ENCODE data around the gene HOPX. TPM values are rescaled to one million over a fixed set of nuclear protein-coding genes. Genes with fewer than 3 reads are reported as not detected.
"Not testable (repeated sequence)": the region's sequence is repeated elsewhere in the genome, so short reads cannot be mapped to it uniquely, and the experiment has no call there.

The HOPX gene
- total RNA-seq, 4 donors from 2014 or later, result 405 to 1,883 (median 1,516) TPM

DNA sequence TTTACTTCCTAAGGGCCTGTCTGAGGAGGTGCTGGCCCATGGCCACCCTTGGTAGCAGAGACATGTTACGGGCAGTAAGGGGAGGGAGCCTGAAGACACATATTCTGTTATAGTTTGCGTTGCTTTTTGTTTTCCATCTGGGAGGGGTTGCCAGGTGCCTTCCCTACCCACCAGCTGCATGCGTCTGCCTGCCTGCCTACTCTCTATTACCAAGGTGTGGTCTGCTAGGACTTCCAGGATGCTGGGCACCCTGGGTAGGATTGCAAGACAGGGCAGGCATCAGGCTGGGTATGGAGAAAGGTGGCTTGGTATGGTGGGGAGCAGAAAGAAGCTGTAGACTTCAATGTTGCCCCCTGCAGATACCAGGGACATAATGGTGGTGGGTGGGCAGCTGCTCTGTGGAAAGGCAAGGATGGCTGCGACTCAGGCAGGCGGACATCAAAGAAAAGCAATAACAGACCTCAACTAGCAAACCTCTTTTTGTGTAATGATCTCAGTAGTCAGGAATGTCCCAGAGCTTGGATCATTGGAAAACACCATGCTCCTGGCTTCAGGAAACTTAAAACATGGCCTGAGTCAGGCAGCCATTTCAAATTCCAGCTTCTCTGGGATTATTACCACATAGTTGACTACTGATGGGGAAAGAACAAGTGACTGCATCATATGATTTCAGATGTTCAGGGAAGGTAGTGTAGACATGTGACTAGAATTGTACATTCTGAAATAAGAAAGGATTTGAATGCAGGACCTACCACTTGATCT lies 67.8 kb downstream of the HOPX start:
- Histone ChIP-seq H3K4me1 (no peaks in the 10 kb centered on the region), H3K27me3 (no peaks in the 10 kb centered on the region), H3K27ac (peak overlapping the region; percentile 81), H3K36me3 (no peaks in the 10 kb centered on the region), H3K9me3 (no peaks in the 10 kb centered on the region), H3K4me3 (no peak overlapping the region)
- WGBS, result 60% methylated on average over 5 of the region's 5 CpGs
- no peak for DNase-seq (ENCODE audit: low spot score in 2 of 2)
- TF ChIP-seq EP300 (IDR thresholded peaks at IDR 0.05), result no peak
- TF ChIP-seq, protein P1, sequence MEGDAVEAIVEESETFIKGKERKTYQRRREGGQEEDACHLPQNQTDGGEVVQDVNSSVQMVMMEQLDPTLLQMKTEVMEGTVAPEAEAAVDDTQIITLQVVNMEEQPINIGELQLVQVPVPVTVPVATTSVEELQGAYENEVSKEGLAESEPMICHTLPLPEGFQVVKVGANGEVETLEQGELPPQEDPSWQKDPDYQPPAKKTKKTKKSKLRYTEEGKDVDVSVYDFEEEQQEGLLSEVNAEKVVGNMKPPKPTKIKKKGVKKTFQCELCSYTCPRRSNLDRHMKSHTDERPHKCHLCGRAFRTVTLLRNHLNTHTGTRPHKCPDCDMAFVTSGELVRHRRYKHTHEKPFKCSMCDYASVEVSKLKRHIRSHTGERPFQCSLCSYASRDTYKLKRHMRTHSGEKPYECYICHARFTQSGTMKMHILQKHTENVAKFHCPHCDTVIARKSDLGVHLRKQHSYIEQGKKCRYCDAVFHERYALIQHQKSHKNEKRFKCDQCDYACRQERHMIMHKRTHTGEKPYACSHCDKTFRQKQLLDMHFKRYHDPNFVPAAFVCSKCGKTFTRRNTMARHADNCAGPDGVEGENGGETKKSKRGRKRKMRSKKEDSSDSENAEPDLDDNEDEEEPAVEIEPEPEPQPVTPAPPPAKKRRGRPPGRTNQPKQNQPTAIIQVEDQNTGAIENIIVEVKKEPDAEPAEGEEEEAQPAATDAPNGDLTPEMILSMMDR (IDR thresholded peaks at IDR 0.05), result no peak
- peak in 1 of 3 donors; percentile 39 for TF ChIP-seq POLR2AphosphoS5 (IDR thresholded peaks at IDR 0.05)

DNA sequence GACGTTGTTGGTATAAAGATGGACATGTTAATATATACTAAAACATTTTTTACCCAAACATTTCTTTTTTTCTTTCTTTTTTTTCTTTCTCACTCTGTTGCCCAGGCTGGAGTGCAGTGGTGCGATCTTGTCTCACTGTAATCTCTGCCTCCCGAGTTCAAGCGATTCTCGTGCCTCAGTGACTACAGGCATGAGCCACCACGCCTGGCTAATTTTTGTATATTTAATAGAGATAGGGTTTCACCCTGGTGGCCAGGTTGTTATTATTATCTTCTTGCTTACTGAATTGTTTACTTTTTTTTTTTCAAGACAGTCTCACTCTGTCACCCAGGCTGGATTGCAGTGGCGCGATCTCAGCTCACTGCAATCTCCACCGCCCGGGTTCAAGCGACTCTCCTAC lies 68.8 kb downstream of the HOPX start:
- Histone ChIP-seq H3K4me3 (no peak overlapping the region), H3K4me1 (no peaks in the 10 kb centered on the region), H3K36me3 (no peaks in the 10 kb centered on the region), H3K27me3 (no peaks in the 10 kb centered on the region), H3K9me3 (no peaks in the 10 kb centered on the region), H3K27ac (no peak overlapping the region)
- 83% methylated on average over 11 of the region's 11 CpGs for WGBS
- DNase-seq (ENCODE audit: low spot score in 2 of 2), result no peak
- TF ChIP-seq, protein P1 (IDR thresholded peaks at IDR 0.05), result no peak
- TF ChIP-seq EP300 (IDR thresholded peaks at IDR 0.05) (no peak), POLR2AphosphoS5 (IDR thresholded peaks at IDR 0.05) (no peak), POLR2A (IDR thresholded peaks at IDR 0.05) (no peak)

DNA sequence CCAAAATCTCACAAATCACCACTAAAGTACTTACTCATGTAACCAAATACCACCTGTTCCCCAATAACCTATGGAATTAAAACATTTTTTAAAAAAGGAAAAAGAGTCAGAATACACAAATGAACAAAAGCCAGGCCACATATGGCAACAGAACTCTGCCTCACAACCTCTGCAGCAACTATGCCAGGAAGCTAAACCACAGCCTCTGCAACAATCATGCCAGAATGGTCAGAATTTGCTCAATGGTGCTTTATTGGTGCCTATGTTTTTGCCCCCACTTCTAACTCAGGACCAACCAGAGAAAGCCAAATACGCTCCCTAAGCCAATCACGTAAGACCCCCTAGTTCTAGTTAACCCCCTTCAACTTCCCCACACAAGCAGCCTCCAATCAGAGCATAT lies 69.6 kb downstream of the HOPX start:
- TF ChIP-seq POLR2AphosphoS5 (IDR thresholded peaks at IDR 0.05), result no peak
- no peak for TF ChIP-seq EP300 (IDR thresholded peaks at IDR 0.05)
- TF ChIP-seq POLR2A (IDR thresholded peaks at IDR 0.05), result no peak
- TF ChIP-seq, protein P1 (IDR thresholded peaks at IDR 0.05), result no peak
- DNase-seq (ENCODE audit: low spot score in 2 of 2), result no peak
- 74% methylated on average over 2 of the region's 2 CpGs for WGBS

DNA sequence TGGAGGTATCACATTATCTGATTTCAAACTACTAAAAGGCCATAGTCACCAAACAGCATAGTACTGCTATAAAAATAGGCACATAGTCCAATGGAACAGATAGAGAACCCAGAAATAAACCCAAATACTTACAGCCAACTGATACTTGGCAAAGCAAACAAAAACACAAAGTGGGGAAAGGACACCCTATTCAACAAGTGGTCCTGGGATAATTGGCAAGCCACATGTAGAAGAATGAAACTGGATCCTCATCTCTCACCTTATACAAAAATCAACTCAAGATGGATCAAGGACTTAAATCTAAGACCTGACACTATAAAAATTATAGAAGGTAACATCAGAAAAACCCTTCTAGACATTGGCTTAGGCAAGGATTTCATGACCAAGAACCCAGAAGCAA lies 70.9 kb downstream of the HOPX start:
- H3K36me3 ChIP-seq; H3K4me3 ChIP-seq; H3K27me3 ChIP-seq; H3K4me1 ChIP-seq; H3K9me3 ChIP-seq; DNase-seq (ENCODE audit: low spot score in 2 of 2); H3K27ac ChIP-seq: not testable (repeated sequence)

More for the DNA sequence above, 69.6 kb downstream of the HOPX start:
- H3K4me3 ChIP-seq, result no peak overlapping the region
- no peaks in the 10 kb centered on the region for H3K27me3 ChIP-seq
- no peaks in the 10 kb centered on the region for H3K9me3 ChIP-seq
- H3K4me1 ChIP-seq, result no peaks in the 10 kb centered on the region
- H3K27ac ChIP-seq, result no peak overlapping the region
- no peaks in the 10 kb centered on the region for H3K36me3 ChIP-seq

DNA sequence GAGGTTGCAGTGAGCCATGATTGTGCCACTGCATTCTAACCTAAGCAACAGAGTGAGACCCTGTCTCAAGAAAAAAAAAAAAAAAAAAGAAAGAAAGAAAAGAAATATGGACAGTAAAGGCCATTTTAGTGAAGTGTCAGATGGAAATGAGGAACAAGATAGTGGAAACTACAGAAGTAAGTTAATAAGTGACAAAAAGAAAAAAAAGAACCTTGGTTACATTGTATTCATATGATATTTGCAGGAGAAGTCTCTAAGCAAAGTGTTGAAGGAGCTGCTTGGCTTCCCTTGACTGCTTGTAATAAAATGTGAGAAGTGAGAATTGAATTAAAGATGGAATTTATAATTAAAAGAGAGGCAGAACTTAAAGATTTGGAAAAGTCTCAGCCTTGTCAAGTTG lies 73.2 kb downstream of the HOPX start:
- H3K9me3 ChIP-seq, result no peaks in the 10 kb centered on the region
- H3K27me3 ChIP-seq, result no peaks in the 10 kb centered on the region
- H3K27ac ChIP-seq, result no peak overlapping the region
- no peaks in the 10 kb centered on the region for H3K4me1 ChIP-seq
- DNase-seq (ENCODE audit: low spot score in 2 of 2), result no peak
- H3K36me3 ChIP-seq, result no peaks in the 10 kb centered on the region
- TF ChIP-seq POLR2AphosphoS5 (IDR thresholded peaks at IDR 0.05) (no peak), EP300 (IDR thresholded peaks at IDR 0.05) (no peak), POLR2A (IDR thresholded peaks at IDR 0.05) (no peak)
- TF ChIP-seq, protein P1 (IDR thresholded peaks at IDR 0.05), result no peak
- H3K4me3 ChIP-seq, result no peak overlapping the region

DNA sequence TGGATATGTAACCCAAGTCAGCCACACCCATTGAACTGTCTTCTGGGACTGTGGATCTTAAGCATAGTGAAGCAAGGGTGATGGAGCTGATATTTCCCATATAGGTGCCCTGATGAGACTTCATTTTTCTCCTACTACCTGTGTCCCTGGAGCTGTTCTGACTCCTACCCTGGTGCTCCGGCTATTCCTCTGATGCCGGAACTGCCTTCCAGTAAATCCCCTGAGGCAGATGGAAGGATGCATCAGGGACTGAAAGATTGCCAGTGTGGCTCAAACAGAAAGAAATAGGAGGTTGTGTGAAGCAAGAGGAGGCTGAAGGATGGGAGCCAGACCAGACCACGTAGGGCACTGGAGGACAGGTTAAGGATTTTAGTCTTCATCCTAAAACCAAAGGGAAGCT lies 74.7 kb downstream of the HOPX start:
- WGBS, result 70% methylated on average over 3 of the region's 3 CpGs
- Histone ChIP-seq H3K9me3 (no peaks in the 10 kb centered on the region), H3K27ac (no peak overlapping the region), H3K27me3 (no peaks in the 10 kb centered on the region), H3K4me1 (no peaks in the 10 kb centered on the region), H3K36me3 (no peaks in the 10 kb centered on the region), H3K4me3 (no peak overlapping the region)
- DNase-seq (ENCODE audit: low spot score in 2 of 2), result no peak
- TF ChIP-seq EP300 (IDR thresholded peaks at IDR 0.05), result no peak
- TF ChIP-seq POLR2A (IDR thresholded peaks at IDR 0.05), result no peak
- no peak for TF ChIP-seq POLR2AphosphoS5 (IDR thresholded peaks at IDR 0.05)
- TF ChIP-seq, protein P1 (IDR thresholded peaks at IDR 0.05), result no peak

DNA sequence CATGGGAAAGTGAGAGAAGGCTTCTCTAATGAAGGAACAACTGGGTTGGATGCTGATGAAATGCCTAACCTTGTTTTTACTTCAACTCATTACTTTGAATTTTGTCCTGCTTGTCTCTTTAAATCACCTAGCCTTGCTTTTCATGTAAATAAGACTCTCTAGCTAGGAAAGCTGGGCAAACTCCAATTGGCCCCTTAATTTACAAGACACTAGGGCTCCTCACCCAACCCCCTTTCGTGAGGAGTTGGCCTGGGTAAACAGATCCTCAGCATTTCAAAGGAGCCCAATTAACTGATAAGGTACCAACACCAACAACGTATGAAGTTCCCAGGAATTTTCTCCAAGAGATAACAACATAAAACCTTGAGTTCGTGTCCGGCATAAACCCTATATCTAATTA lies 75.6 kb downstream of the HOPX start:
- WGBS, result 68% methylated on average over 4 of the region's 4 CpGs
- H3K27ac ChIP-seq; H3K27me3 ChIP-seq; H3K9me3 ChIP-seq; H3K36me3 ChIP-seq; H3K4me1 ChIP-seq; H3K4me3 ChIP-seq; DNase-seq (ENCODE audit: low spot score in 2 of 2): not testable (repeated sequence)

All from suprapubic skin (tissue), 4 donors.